NCI-H526 (cell line): Measurements from ENCODE around the gene BHLHE23.

ENCODE experiments used
- DNase-seq, 2 experiments: peaks; one replicate each; lab custom pipeline; 2025; lab: John Stamatoyannopoulos, UW

BHLHE23 gene

DNA sequence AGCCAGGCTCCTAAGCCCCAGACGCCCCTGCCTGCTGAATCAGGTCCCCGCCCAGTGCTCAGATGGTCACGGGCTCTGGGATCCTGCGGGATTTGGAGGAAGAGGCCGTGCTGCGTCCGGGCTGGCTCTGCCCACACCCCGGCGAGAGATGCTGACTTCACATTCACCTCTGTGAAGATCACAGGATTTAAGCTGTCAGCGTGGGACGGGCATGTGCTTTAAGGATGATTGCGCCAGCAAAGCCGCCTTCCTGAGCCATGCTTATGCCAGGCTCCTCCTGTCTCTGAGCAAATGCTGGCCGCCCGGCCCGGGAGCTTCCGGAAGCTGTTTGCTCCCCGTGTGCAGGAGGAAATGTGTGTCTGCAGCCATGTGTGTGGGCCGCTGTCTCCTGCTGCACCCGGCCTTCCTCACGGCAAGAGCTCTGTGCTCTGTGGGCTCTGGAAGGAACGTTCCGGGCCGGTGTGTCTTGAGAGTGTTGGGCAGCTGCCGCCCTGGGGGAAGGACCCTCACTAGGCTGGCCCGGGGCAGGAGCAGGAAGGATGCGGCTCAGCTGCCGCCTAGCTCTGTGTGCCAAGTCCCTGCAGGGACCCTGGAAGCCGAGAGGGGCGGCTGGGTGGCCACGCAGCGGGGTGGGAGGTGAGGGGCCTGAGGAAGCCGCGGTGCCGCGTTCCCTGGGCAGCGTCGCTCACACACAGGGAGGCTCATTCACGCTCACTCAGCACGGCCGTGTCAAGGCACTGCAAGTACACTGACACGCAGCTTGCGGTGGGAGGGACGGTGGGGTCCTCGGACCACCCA, 19.0 kb upstream of the BHLHE23 start:
- DNase-seq = no peak

DNA sequence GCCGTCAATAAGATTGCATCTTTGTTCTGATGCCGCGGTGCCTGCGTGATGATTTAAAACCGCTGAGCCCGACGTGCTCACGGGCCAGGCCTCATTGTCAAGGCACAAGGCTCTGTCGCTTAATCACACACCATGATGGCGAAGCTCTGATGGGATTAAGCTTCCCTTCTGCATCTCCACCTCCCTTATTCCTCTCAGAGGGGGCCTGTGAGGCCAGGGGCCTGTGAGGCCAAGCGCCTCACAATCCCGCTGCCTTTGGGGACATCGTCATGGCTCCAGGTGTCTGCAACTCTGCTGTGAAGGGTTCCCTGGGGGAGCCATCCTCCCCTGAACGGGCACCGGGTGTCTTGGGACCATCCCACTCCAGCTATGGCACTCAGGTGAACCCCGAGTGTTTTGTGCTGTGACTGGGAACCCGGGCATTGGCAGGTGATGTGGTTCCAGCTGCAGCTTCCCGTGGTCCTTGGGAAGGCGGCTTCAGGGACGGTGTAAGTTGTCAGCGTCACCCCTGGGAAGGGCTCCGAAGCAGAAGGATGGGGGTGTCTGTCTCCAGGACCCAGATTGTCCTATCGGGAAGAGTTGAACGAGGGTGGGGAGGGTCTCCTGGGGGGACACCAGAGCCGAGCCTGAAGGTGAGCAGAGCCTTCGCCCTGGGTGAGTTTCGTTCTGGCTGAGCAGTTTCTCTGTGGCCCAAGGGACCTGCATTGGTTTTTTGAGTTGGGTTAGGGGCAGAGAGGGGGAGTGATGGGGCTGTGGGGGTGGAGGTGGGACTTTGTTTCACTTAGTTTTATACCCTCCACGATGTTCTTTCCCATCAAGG, 18.0 kb upstream of the BHLHE23 start:
- DNase-seq = no peak

DNA sequence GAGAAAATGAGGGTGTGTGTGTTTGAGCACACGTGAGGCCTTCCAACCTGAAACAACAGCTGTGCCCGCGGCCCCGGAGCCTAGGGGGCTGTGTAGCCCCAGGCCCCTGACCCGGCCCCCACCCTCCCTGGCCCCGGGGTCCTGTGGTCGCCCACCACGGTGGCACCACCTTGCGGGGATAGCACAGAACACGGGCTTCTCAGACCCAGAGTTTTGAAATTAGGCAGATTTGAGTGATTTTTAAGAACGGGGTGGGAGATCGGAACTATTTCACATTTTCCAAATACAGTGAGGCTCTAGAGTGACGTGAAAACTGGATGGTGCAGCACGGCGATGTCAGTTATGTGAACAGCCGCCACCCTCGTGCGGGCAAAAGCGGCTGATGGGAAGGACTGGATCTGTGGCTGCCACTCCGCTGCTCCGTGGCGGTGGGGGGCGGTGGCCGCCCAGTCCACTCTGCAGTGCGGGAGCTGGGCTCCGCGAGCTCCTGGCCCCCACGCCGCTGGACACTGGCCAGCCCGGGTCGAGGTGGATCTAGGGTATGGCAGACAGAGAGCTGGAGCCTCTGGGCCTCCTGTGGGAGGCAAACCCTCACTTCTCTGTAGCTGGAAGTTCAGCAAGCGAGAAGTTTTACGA, 17.3 kb upstream of the BHLHE23 start:
- no peak for DNase-seq

DNA sequence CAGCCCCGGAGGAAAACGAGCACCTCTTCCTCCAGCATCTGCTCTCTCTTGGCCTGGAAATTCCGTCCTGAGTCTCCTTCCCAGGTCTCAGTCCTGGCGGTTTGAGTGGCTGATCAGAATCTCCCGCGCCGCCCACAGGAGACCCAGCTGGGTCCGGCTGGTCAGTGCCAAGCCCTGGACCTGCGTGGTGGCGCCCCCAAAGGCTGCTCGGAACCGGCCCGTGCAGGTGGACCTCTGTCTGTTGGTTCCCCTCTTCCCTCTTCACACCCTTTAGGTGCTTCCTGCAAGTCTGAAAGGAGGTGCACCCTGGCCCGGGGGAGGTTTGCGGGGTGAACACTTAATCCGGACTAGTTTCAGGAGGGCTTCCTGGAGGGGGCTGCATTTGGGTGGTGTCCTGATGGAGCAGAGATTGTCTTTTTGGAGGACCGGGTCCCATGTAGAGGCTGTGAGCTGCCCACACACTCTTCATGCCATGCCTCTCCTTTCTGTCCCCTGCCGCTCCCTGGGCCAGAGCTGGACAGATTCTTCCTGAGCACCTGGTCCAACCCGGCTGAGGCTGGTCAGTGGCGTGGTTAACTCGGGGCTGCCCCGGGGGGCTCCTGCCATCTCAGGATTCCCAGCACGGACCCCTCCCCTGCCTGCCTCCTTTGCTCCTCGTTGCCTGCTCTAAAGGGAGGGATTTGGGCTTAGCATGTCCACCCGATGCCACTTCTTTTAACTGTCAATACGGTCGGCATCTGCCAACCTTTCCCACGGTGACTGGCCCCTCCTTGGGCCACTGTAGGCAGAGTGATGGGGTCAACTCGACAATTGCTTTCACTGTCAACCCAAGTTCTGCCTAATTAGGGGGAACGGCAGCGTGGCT, 16.5 kb upstream of the BHLHE23 start:
- DNase-seq = no peak

DNA sequence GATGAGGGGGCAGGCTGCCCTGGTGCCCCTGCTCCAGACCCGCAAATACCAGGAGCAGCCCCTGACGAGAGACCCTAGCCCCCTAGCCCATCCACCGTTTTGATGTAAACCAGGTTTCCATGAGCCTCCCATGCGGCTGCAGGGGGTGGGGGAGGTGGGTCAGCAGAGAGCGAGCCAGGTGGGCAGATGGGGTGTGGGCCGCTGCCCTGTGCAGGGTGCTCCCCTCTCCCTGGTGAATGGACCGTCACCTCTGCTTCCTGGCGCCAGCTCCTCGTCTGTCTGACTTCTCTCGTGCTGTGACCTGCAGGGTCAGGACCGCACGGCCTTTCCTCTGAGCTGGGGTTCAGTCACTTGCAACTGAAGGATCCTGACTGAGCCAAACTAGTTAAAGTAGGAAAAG, 15.7 kb upstream of the BHLHE23 start:
- DNase-seq = no peak

DNA sequence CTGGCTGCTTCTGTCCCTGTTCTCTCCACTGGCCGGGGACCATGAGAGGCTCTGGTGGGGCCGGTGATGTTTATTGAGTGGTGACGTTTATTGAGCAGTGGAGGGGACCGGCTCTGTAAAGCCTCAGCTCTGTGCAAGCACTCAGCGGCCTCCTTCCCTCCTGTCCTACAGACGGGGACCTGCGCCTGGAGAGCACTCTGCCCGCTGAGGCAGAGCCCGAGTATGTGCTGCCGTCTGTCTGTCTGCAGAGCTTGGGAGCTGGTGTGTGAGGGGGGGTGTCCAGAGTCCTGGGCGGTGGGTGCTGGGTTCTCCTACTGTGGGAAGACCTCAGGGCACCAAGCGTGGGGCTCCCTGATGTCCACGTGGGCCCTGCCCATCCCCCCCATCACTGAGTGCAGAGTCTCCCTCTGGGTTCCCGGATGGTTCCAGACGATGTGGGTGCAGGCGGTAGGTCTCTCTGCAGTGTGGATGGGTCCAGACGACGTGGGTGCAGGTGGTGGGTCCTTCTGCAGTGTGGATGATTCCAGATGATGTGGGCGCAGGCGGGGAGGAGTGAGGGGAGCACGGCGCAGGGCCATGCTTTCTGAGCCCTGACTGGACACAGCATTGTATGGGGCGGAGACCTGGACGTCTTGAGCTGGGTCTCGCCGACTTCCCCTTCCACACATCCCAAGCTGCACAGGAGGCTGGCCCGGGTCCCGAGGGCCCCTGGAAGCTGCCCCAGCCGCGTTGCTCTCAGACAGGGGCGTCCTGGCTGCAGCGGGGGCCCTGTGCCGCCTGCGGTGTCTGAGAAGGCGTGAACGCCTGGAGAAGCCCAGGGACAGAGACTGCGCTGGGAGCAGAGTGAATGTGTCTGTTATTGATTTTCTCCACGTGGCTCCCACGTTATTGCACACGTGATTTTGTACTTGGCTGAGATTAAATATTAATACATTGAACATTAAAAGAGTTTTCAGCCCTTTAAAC, 14.9 kb upstream of the BHLHE23 start:
- DNase-seq = no peak

DNA sequence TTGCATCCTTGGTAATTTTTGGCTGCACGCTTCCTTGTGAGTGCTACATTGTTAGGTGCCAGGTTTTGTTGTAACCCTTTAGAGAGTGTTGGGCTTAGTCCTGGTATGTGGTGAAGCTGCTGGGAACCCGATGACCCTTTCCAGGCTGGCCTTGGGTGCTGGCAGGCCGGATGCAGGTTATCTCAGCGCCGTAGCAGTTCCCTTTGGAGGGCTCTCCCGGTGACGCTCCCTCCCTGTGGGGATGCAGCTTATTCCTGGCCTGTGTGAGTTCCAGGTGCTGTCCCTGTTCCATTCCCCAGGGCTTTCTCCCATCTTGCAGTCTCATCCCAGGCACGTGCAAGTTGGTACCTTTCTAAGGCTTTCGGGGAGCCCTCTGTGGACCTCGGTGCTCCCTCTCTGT, 13.9 kb upstream of the BHLHE23 start:
- no peak for DNase-seq

DNA sequence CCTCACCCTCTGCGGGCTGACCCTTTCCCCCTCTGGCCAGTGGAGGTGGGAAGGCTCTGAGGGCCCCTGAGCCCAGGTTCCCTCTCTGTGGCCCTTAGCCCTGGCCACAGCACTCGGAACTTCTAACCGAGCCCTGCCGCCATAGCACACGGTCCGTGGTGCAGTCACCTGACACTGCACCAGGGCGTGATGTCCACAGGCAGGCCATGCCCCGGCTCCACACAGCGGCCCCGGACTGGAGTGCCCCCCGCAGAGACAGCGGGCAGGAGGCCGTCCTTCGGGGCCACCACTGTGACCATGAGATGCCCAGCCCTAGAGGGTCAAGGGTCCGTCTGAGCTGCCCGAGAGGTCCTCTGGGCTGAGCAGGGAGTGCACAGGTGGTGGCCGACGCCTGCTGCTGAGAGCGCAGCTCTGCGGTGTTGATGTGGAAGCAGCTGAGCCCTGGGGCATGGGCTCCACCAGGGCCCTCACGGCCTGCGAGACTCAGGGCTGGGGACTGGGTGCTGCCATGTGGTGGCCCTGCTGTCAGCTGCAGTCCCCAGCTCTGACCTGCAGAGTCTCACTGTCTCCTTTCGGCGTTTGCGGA, 11.2 kb upstream of the BHLHE23 start:
- no peak for DNase-seq

DNA sequence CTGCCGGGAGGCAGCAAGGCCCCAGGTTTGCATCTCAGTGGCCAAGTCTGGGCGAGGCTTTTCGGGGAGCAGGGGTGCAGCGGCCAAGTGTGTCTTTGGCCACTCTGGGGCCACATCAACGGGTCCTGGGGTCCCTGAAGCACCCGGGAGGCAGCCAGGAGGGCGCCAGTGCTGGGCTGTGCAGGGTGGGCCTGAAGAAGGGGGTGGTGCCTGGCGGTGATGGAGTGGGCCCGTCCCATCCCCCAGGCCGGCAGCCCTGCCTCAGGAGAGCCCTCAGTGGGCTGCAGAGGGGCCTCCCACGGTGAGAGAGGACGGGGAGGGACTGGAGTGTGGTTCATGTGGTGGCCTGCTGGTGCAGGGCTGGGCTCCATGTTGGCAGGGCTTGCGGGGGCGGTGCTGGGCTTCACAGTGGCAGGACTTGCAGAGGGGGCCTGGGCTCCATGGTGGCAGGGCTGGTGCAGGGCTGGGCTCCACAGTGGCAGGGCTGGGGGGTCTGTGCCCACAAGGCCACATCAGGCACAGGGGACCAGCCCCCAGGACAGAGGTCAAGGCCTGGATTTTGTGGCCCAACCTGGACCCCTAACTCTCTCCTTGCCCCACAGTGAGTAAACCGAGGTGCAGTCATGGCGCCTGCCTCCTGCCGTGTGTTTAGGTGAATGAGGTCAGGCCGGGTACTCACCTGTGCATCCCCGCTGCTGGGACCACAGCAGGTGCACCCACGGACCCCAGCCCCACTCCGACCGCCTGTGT, 10.5 kb upstream of the BHLHE23 start:
- no peak for DNase-seq

DNA sequence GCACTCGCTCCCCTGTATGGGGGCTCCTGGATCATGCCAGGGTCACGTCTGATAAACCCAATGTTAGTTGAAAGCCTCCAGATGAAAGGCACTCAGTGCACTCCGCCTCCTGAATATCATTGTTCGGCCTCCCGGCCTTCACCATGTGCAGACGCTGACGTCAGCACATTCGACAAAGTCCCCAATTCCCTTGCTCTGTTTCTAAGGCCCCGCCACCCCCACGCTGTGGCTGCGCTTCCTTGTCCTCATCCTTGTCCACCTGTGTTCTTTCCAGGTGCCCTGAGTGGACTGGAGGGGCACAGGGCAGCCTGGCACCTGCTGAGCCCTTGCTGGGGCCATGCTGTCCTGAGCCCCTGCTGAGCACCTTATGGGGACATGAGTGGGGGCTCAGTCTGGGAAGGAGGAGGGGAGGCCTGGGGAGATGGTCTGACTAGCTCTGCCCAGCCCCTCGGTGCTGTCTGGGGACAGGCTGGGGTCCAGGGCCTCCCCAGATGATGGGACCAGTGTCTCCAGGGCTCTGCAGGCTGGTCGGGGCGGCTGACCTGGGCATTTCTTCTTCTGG, 9.8 kb upstream of the BHLHE23 start:
- no peak for DNase-seq

DNA sequence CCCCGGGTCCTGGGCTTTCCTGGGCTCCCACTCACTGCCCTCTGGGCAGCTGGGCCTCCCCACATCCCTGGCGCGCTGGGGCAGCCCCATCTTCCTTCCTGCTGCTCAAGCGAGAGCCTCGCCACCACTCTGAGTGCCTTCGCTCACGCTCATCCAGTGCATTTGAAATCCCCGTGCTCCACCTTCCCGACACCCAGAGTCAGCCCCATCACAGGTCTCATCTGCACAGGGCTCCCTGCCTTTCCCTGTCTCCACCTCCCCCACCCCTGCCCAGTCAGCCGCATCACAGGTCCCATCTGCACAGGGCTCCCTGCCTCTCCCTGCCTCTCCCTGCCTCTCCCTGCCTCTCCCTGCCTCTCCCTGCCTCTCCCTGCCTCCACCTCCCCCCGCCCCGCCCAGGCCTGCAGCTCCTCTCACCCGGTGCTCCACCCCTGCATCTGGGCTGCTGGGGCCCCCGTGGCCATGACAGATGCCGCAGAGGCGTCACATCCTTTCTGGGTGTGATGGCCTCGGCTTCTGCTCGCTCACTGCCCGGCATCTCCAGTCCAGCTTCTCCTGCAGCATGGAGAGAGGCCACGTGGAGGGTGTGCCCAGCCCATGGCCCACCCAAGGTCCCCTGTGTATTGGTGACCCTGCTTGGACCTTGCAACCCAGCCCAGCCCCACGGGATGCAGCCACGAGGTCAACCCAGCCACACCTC, 9.0 kb upstream of the BHLHE23 start:
- DNase-seq = no peak

DNA sequence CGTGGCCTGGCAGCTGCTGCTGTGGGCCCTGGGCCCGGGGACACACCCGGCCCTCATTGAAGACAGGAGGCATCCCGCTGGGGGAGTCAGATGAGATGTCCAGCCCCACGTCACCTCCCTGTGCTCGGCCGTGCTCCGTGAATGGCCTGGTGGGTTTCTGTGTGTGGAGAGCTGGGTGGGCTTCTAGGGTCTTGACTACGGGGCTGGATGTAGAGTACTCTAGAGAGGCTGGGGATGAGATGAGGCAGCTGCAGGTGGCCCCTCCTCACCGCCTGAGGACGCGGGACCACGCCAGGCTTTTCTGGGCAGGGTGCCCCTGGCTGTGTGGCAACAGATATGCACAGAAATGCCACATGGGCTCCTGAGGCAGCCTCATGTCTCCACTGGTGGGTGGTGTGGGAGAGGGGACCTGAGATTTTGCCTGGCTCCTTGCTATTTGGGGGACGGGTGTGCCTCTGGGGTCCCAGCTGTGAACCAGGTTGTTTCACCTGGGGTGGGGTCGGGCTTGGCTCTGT, 8.4 kb upstream of the BHLHE23 start:
- DNase-seq = no peak

DNA sequence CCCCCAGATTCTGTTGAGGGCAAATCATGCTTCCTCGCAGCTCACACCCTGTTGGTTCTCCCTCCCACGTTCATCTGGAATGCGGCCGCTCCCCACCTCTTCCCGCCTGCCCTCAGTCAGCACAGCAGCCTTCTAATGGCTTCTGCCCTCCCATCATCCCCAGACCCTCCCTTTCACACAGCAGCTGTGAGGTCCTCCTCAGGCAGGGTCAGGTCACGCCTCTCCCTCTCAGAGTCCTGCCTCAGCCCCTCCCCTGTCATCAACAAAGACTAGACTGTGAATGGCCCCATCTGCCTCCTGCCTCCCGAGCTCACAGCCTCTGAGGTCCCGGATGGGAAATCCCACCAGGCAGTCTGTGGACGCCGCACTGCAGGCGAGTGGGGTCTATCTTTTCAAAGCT, 7.9 kb upstream of the BHLHE23 start:
- peak in 1 of 2 experiments; percentile 32 for DNase-seq

DNA sequence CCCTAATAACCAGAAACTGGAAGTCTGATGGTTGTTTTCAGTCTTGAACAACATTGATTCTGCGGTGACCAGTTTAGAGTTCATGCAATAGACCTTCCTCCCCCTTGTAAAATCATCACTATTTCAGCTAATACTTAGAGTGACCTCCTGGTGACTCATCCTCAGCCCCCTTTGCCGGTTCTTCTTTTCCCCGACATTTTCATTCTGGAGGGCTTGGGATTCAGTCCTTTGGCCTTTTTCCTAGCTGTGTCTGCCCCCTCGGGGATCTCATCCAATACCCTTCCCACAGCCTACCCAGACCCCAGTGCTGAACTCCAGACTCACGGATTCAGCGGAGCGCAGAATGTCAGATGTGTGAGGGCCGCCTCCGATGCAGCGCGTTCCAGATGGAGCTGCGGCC, 7.5 kb upstream of the BHLHE23 start:
- DNase-seq = no peak

DNA sequence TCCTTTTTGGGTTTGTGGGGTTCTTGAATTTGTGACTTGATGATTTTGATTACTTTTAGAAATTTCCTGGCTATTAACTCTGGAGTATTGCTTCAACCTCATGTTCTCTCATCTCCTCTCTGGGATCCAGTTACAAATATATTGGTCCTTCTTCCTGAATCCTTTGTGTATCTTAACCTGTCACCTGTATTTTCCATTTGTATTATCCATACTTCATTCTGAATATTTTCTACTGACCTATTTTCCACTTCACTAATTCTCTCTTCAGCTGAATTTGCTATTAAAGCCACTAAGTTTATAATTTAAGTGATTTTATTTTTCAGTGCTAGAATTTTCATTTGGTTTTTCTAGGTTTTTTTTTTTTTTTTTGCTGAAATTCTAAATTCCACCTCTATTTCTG, 6.4 kb upstream of the BHLHE23 start:
- no peak for DNase-seq

DNA sequence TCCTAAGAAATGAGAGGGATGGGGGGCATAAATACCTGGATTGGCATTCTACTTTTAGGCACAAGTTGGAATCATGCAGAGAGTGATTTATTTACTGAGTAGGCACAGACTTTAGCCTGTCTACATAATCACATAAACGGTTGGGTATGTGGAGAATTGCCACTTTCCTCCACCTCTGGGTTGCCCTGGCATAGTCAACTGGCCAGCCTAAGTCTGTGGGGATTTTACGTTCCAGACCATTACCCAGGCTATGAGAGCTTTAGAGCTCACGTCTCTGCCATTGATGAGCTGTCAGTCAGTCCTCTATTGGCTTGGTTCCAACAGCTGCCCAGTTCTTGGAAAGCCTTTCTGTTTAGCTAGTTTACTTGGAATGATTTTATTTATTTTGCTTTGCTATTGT, 5.0 kb upstream of the BHLHE23 start:
- DNase-seq = peak in 1 of 2 experiments; percentile 62

DNA sequence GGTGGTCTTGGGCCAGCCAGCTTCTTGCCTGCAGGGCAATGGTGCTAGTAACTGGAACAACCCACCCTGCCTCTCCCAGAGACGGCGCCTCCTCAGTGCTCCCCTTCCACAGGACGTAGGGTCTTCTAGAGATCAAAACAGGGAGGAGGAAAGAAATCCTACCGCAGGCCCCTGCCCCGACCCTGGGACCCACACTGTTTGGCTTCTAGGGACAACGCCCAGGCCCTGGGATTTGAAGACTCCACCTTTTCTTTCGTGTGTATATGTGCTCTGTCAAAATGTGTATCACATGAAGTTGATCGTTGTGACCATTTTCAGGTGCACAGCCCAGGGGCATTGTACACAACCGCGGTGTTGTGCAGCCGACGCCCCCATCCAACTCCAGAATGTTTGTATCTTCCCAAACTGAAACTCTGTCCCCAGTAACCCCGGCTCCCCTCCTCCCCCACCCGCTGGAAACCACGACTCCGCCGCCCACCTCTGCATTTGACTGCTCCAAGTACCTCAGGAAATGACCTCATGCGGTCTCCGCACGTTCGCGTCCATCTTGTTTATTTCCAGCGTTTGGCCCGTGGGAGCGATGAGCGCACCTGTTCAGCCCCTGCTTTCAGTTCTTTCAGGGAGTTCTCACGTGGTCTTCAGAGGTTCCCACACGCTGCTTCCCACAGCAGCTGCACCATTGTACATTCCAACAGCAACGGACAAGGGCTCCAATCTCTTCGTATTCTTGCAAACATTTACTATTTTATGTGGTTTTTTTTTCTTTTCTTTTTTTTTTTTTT, 3.4 kb upstream of the BHLHE23 start:
- peak in 1 of 2 experiments; percentile 57 for DNase-seq
